Measurements from ENCODE around the gene THSD1.
"Not testable (repeated sequence)": the region's sequence is repeated elsewhere in the genome, so short reads cannot be mapped to it uniquely, and the experiment has no call there.

The THSD1 gene

GRCh38 chr13:52359534-52359933, 46.4 kb downstream of the THSD1 start:
- DNase-seq (ENCODE audit: low read depth, low spot score) = no peak

GRCh38 chr13:52356327-52356726, 49.6 kb downstream of the THSD1 start:
- DNase-seq (ENCODE audit: low read depth, low spot score) = no peak

GRCh38 chr13:52353193-52353592, 52.8 kb downstream of the THSD1 start:
- no peak for DNase-seq (ENCODE audit: low read depth, low spot score)

GRCh38 chr13:52348983-52349780, 56.8 kb downstream of the THSD1 start:
- DNase-seq (ENCODE audit: low read depth, low spot score) = no peak

- no peak for DNase-seq (ENCODE audit: low read depth, low spot score)
Observed at GRCh38 chr13:52348071-52348470, 57.9 kb downstream of the THSD1 start.

GRCh38 chr13:52345631-52346251, 60.2 kb downstream of the THSD1 start:
- no peak for DNase-seq (ENCODE audit: low read depth, low spot score)

GRCh38 chr13:52345048-52345447, 60.9 kb downstream of the THSD1 start:
- DNase-seq (ENCODE audit: low read depth, low spot score) = no peak

GRCh38 chr13:52344108-52344507, 61.9 kb downstream of the THSD1 start:
- no peak for DNase-seq (ENCODE audit: low read depth, low spot score)

GRCh38 chr13:52342203-52342602, 63.8 kb downstream of the THSD1 start:
- DNase-seq (ENCODE audit: low read depth, low spot score) = not testable (repeated sequence)

GRCh38 chr13:52337828-52338455, 68.0 kb downstream of the THSD1 start:
- DNase-seq (ENCODE audit: low read depth, low spot score) = not testable (repeated sequence)

- not testable (repeated sequence) for DNase-seq (ENCODE audit: low read depth, low spot score)
Observed at GRCh38 chr13:52334107-52334506, 71.9 kb downstream of the THSD1 start.

- DNase-seq (ENCODE audit: low read depth, low spot score) = not testable (repeated sequence)
Observed at GRCh38 chr13:52331844-52332243, 74.1 kb downstream of the THSD1 start.
